Embryonic facial prominence (tissue), 1 donor: ENCODE measurements around the gene TMEM44.

Experiments
- DNase-seq: peaks from one replicate; pipeline ENCODE4 v3.0.0-alpha.2; 2016; ENCODE audit errors: extremely low spot score

Gene TMEM44

DNA sequence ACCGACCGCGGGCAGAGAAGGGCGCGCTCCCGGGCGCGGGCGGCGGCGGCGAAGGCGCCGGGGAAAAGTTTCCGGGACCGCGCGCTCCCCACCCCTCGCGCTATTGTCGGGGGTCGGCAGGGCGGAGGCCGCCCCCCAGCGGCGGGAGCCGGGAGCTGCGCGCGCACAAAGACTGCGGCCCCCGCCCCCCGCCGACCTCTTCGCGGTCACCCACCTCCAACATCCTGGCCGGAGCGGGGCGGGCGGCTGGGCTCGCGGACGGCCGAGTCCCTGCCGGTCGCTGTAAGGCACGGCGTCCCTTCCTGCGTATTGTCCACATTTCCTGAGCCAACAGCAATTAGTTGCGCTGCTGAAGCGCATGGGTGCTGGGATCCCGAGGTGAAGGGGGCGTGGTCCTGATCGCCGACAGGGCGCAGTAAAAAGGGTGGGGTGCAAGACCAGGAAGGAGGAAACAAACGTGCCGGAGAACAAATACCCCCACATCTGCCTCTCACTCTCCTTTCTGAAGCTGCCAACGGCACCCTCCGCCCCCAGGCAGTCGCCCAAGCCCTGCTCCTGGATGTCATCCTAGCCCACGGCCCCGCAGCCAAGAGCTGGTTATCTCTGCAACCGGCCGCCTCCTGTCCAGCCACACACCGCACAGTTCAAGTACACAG lies at the start of gene TMEM44:
Gene TMEM44, minus strand, starts transcription at position 71 of the 656 bp plus-strand sequence. CDS start 204 bp downstream, outside the sequence.
- DNase-seq = peak; percentile 29

DNA sequence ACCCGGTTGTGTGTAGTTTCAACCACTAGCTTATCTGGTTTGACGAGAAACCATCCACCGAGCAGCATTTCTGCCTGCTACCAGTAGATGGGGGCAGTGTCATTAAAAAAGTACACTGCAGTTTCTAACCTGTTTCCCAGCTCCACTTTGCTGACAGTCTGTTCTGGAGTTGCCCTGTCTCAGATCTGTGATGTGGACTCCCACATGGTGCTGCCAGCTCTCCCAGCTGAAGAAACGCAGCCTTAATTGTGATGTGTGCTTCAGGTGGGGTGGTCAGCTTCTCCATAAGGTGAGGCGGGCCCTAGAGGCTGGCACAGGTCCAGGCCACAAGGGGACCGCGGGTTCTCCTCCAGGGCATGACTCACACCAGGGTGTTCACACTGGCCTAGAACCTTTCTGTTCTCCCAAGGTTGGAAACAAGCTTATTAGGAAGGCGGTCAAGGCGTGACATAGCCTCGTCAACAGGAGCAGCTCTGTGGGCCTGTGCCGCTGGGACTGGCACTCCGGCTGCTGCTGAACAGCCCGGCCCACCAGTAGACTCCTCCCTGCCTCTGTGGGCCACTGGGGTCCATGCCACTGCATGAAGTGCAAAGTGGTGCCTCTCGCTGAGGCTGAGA lies 49.6 kb upstream of the TMEM44 start:
- DNase-seq = peak; percentile 78

DNA sequence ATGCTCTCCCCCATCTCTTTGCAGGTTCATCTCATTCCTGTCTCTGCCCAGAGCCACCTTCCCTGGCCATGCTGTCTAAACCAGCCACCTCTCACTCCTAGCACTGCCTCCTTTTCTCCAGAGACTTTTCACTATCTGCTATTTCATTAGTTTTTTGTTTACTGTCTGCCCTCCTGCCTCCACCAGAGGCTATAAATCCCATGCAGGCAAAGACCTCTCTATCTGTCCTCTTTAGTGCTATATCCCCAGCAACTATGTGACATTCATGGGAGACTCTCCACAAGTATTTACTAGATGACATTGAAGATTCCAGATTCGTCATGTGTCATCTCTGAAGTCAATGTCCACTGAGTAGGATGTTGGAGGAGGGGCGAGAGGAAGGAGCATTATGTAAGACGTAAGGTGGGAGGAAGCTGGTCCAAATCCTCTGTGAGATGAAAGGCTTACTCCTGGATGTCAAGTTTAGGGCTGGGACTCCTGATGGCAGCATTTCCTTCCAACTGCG lies 49.0 kb upstream of the TMEM44 start:
- DNase-seq = no peak

DNA sequence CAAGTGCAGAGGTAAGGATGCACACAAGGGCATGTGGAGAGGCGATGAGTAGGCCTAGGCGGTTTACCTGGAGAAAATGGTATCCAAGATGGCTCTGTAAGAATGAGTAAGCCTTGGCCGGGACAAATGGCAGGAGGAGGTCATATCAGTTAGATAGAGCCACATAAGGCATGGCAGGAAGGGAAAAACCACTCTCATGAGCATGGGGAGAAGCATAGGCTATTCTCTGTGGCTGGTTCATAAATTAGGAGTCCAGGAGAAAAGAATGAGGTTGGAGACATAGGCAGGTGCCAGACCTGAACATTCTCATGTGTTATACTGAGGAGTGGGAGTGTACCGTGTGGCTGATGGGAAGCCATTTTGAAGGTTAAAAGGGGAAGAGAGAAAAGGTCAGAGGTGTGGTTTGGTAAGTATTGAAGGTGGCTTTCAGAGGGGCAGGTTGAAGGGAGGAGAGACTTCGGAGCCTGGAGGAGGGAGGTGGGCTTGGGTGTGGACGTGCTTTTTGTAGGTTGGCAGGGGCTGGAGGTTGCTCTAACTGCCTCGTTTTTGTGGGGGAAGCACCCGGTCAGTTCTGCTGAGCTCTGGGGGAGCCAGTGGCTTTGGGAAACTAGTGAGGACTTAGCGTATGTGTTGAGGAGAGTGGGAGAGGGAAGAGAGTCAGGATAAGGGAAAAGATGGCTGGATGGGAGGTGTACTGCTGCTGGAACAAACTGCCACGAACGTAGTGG lies 47.8 kb upstream of the TMEM44 start:
- no peak for DNase-seq

GRCh38 chr3:194676471-194676870 lies 43.3 kb upstream of the TMEM44 start:
- no peak for DNase-seq

DNA sequence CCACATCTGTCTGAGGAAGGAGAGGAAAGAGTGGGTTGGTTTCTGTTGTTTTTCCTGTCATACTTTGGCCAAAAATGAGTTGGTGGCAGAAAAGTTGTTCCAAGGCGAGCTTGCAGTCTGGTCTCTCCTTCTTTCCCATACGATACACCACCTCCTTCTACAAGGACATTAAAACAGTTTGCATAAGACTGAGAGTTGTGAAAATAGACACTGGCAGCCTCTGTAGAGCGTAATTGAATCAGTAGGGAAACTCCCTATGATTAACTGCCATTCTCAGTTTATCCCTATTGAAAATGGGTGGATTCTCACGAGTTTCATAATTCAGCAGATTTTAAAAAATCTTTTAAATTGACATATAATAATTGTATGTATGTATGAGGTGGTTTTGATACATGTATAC lies 42.5 kb upstream of the TMEM44 start:
- DNase-seq = no peak

DNA sequence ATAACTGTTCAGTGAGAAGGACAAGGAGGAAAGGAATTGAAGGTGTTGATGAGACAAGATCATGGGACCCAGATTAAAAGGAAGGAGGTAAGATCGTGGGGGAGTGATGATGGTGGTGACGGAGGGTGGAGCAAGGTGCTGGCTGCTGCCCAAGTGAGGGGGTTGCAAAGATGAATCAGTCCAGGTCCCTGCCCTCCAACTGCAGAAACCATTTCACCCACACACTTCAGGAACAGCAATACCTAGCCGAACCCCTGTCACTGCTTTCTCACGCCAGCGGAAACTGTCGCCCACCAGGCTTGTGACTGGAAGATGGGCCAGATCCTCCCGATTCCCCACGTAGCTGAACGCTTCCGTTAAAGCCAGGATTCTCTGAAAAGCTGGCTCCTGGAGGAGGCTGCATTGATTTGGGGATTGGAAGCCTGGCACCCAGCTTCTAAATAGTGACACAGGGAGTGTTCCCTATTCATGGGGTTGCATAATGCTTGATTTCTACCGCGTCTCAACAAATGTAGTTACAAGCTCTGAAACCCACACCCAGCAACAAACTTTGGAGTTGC lies 41.9 kb upstream of the TMEM44 start:
- no peak for DNase-seq

GRCh38 chr3:194673761-194674160 lies 40.5 kb upstream of the TMEM44 start:
- no peak for DNase-seq

GRCh38 chr3:194672876-194673275 lies 39.7 kb upstream of the TMEM44 start:
- no peak for DNase-seq

GRCh38 chr3:194671900-194672808 lies 38.9 kb upstream of the TMEM44 start, which contains the start of gene LSG1:
Gene LSG1 (minus strand): TSS chr3:194672191. CDS start chr3:194672162, 29 bp downstream.
- peak; percentile 95 for DNase-seq

GRCh38 chr3:194671511-194671899 lies 38.3 kb upstream of the TMEM44 start:
- no peak for DNase-seq

DNA sequence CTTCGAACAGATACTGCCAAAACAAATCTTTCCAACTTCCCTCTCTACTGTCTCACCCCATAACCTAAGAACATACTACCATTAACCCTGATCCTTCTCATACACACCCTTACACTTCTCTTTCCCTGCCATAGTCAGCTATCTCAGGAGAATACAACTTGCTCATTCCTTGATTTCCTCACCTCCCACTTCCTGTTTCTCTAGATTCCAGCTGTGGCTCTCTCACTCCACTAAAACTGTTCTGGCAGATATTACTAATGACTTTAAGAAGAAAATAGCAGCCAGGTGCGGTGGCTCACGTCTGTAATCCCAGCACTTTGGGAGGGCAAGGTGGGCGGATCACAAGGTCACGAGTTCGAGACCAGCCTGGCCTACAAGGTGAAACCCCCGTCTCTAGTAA lies 34.1 kb upstream of the TMEM44 start:
- DNase-seq = no peak

GRCh38 chr3:194664857-194665256 lies 31.6 kb upstream of the TMEM44 start:
- DNase-seq = no peak

DNA sequence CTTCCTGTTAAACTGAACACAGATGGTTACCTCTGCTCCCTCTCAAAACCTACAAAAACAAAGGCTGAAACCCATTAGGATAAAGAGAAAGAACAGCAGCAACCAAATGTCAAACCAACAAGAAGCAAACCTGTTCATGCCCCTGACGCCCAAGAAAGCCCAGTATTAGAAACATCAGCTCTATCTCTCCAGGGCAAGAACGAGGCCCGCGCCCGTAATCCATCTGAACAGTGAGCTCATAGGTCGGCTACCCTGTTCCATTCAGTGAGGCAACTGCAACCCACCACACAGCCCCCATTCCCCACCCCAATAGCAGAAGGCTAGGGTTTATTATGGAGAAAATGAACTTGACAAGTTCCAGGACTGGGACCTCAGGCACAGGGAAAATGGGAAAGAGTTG lies 28.7 kb upstream of the TMEM44 start:
- no peak for DNase-seq

DNA sequence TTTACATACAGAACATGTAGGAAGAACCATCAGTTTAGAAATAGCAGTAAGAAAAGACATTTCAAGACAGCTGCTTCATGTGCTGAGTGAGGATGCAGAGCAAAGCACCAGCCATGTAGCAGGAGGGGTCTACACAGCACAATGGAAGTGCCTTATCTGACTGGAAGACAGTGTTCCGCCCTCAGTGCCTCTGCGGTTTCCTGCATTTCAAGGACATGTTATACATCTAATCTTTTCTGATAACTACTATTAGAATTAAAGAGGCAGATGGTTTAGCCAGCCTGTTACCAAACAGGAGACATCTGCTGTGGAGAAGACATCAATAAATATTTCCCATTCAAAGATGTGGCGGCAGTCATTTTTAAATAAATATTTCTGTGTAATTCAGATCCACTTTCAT lies 28.2 kb upstream of the TMEM44 start:
- no peak for DNase-seq

GRCh38 chr3:194659778-194660177 lies 26.6 kb upstream of the TMEM44 start:
- DNase-seq = no peak

- DNase-seq = no peak
Observed at GRCh38 chr3:194658477-194659242, 25.4 kb upstream of the TMEM44 start.

DNA sequence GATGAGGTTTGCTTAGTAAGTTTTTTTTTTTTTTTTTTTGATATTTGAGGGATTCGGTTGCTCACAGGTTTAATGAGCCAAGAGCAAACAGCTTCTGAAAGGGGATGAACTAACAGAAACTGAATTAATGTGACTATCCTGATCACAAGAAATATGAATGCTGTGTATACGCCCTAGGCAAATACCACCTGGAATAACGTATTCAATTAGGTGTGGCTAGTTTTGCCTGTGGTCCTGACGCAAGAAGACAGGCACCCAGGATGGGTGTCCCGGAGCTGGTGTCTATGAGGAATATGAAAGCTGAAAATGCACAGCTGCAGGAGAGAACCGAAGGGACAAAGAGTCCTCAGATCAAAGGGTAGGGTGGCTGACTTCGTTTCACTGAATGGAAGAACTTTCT lies 24.2 kb upstream of the TMEM44 start:
- DNase-seq = no peak

- DNase-seq = no peak
Observed at GRCh38 chr3:194654443-194654842, 21.2 kb upstream of the TMEM44 start.

DNA sequence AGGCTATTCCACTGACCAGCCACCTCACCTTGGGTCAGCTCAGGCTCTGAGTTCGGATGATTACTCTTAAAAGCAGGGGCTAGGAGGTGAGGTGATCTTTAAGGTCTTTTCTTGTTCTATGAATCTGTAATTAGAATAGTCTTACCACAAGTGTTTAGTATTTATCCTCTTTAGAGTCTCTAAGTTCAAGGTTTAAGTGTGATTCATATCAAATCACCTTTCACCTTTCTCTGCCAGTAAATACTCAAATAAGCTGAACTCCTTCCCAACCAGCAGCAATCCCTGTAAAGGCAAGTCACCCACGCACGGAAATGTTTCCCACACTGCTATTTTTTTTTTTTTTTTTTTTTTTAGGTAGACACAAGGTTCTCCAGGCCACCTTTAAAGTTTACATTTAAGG lies 14.5 kb upstream of the TMEM44 start:
- DNase-seq = no peak

GRCh38 chr3:194642769-194643168 lies 9.6 kb upstream of the TMEM44 start:
- no peak for DNase-seq
